Inflammatory macrophage (primary cell): ENCODE results near the gene POSTN.
"Not testable (repeated sequence)": the region's sequence is repeated elsewhere in the genome, so short reads cannot be mapped to it uniquely, and the experiment has no call there.

Experiments used
- DNase-seq, 2 donors: peaks; one replicate each; pipeline ENCODE4 v3.0.0-alpha.2; 2020 to 2022

Gene POSTN

GRCh38 chr13:37594550-37594949 is 4.0 kb downstream of the POSTN start:
- no peak for DNase-seq

- not testable (repeated sequence) for DNase-seq
These were observed 9.2 kb downstream of the POSTN start for GRCh38 chr13:37589381-37589780.

GRCh38 chr13:37587236-37587635 is 11.3 kb downstream of the POSTN start:
- no peak for DNase-seq

- DNase-seq = no peak
These were observed 12.4 kb downstream of the POSTN start for GRCh38 chr13:37586164-37586563.

- no peak for DNase-seq
These were observed 13.0 kb downstream of the POSTN start for GRCh38 chr13:37585541-37585940.

GRCh38 chr13:37576601-37577000 is 22.0 kb downstream of the POSTN start:
- no peak for DNase-seq

GRCh38 chr13:37565425-37565824 is 33.1 kb downstream of the POSTN start:
- DNase-seq = no peak

- DNase-seq = no peak
These were observed 37.5 kb downstream of the POSTN start for GRCh38 chr13:37561031-37561430.

GRCh38 chr13:37560526-37560925 is 38.0 kb downstream of the POSTN start:
- no peak for DNase-seq

GRCh38 chr13:37558766-37559165 is 39.8 kb downstream of the POSTN start:
- not testable (repeated sequence) for DNase-seq

GRCh38 chr13:37546087-37546486 is 52.5 kb downstream of the POSTN start:
- DNase-seq = no peak

GRCh38 chr13:37544995-37545394 is 53.6 kb downstream of the POSTN start:
- DNase-seq = no peak

- no peak for DNase-seq
These were observed 58.5 kb downstream of the POSTN start for GRCh38 chr13:37539976-37540605.

- no peak for DNase-seq
These were observed 59.4 kb downstream of the POSTN start for GRCh38 chr13:37539170-37539569.

- DNase-seq = no peak
These were observed 63.1 kb downstream of the POSTN start for GRCh38 chr13:37535501-37535900.

- DNase-seq = no peak
These were observed 63.9 kb downstream of the POSTN start for GRCh38 chr13:37534676-37535075.

- no peak for DNase-seq
These were observed 64.4 kb downstream of the POSTN start for GRCh38 chr13:37534181-37534580.

- no peak for DNase-seq
These were observed 67.5 kb downstream of the POSTN start for GRCh38 chr13:37531049-37531448.

- no peak for DNase-seq
These were observed 68.7 kb downstream of the POSTN start for GRCh38 chr13:37529751-37530385.

- no peak for DNase-seq
These were observed 71.7 kb downstream of the POSTN start for GRCh38 chr13:37526710-37527473.

- no peak for DNase-seq
These were observed 83.3 kb downstream of the POSTN start for GRCh38 chr13:37515226-37515625.
